Naive thymus-derived CD4-positive, alpha-beta T cell (primary cell): ENCODE measurements around the gene GALNT14. TPM values are rescaled to one million over a fixed set of nuclear protein-coding genes. Genes with fewer than 3 reads are reported as not detected.
A peak's percentile ranks its signal among the peaks of the same experiment; 100 is the strongest.

Experiments
- ATAC-seq: fragments of 150-1000 bp; cut with Tn5 transposase; 2 replicates; pipeline ENCODE4 v1.10.0; 2021; ENCODE audit warnings: mild to moderate bottlenecking, moderate library complexity
- CTCF ChIA-PET: fragments of 350-600 bp; sonication (Branson Sonifier 250); formaldehyde crosslinking; loops from one replicate; lab custom pipeline; 2021; ENCODE audit warnings: antibody characterized with exemption; lab: Charles Lee
- POLR2A ChIA-PET: fragments of 350-600 bp; sonication (Branson Sonifier 250); formaldehyde crosslinking; loops from one replicate; lab custom pipeline; 2021; ENCODE audit warnings: antibody characterized with exemption, inconsistent platforms; lab: Charles Lee
- DNase-seq, 9 donors: peaks; one replicate each; pipeline versions ENCODE4 v3.0.0 to v3.0.0-alpha.2; 2020 to 2022; ENCODE audit warnings: mixed read lengths in 1 of 9
- H3K27ac ChIP-seq: one replicate; pipeline ENCODE4 v1.7.0; 2013; ENCODE audit warnings: mild to moderate bottlenecking, low read depth, low read length, moderate library complexity
- H3K27me3 ChIP-seq, 2 donors: one replicate each; pipeline ENCODE4 v1.7.0; 2013; ENCODE audit warnings: low read length in 2 of 2, mild to moderate bottlenecking in 2 of 2, moderate library complexity in 2 of 2; ENCODE audit not compliant: control insufficient read depth in 2 of 2, insufficient read depth in 2 of 2
- H3K36me3 ChIP-seq, 3 experiments: 1 replicate in 2 of 3; 2 replicates in 1 of 3; pipeline ENCODE4 v1.7.0; 2013; ENCODE audit warnings: low read length in 3 of 3, mild to moderate bottlenecking in 3 of 3, moderate library complexity in 1 of 3; ENCODE audit not compliant: insufficient read depth in 3 of 3, control insufficient read depth in 2 of 3
- H3K4me1 ChIP-seq, 2 donors: one replicate each; pipeline ENCODE4 v1.7.0; 2013; ENCODE audit warnings: low read length in 2 of 2, mild to moderate bottlenecking in 2 of 2, moderate library complexity in 1 of 2; ENCODE audit not compliant: control insufficient read depth in 2 of 2, insufficient read depth in 2 of 2
- H3K4me3 ChIP-seq: 2 replicates; pipeline ENCODE4 v1.7.0; 2013; ENCODE audit warnings: mild to moderate bottlenecking, low read length
- H3K9me3 ChIP-seq, 3 experiments: 1 replicate in 2 of 3; 2 replicates in 1 of 3; pipeline ENCODE4 v1.7.0; 2013; ENCODE audit warnings: low read length in 3 of 3; ENCODE audit not compliant: control insufficient read depth in 2 of 3
- H3K27ac Mint-ChIP-seq, 9 donors: one replicate each; pipeline ENCODE4 v1.8.0; 2020 to 2022; ENCODE audit warnings: mixed read lengths in 9 of 9, mild to moderate bottlenecking in 8 of 9, moderate library complexity in 5 of 9, inconsistent platforms in 2 of 9
- H3K27me3 Mint-ChIP-seq, 5 donors: one replicate each; pipeline ENCODE4 v1.8.0; 2021 to 2022; ENCODE audit warnings: mixed read lengths in 5 of 5, mild to moderate bottlenecking in 1 of 5
- H3K36me3 Mint-ChIP-seq, 5 donors: one replicate each; pipeline ENCODE4 v1.8.0; 2020 to 2022; ENCODE audit warnings: mixed read lengths in 5 of 5, mild to moderate bottlenecking in 3 of 5, inconsistent platforms in 1 of 5
- H3K4me1 Mint-ChIP-seq, 7 donors: one replicate each; pipeline ENCODE4 v1.8.0; 2020 to 2022; ENCODE audit warnings: mixed read lengths in 7 of 7, mild to moderate bottlenecking in 3 of 7, inconsistent platforms in 1 of 7
- H3K4me3 Mint-ChIP-seq, 10 donors: one replicate each; pipeline ENCODE4 v1.8.0; 2020 to 2022; ENCODE audit warnings: mild to moderate bottlenecking in 10 of 10, mixed read lengths in 10 of 10, moderate library complexity in 6 of 10, inconsistent platforms in 2 of 10
- H3K9me3 Mint-ChIP-seq, 11 donors: one replicate each; pipeline ENCODE4 v1.8.0; 2020 to 2022; ENCODE audit warnings: mixed read lengths in 11 of 11, mild to moderate bottlenecking in 4 of 11, inconsistent platforms in 1 of 11, moderate library complexity in 1 of 11
- intact Hi-C, 2 donors: fragments of 100-400 bp; cut with micrococcal nuclease; formaldehyde crosslinking; loops; one replicate each; pipeline ENCODE4 v1.15.1; 2023
- polyA plus RNA-seq, 2 donors: library from polyadenylated mRNA; unstranded; fragments of 300-500 nt; fragmentation: Illumina TruSeq; gene quantifications; one replicate each; pipeline ENCODE4 v1.2.3, GENCODE V29; 2021
- total RNA-seq, 6 experiments: library from RNA in 5 of 6; stranded (reverse) in 5 of 6; gene quantifications; 1 replicate in 5 of 6; 2 replicates in 1 of 6; pipeline ENCODE4 v1.2.3 and lab custom pipeline; 2021 to 2026

Gene GALNT14
- total and polyA plus RNA-seq, 7 experiments from 2014 or later: 0.64 to 1.1 TPM; not detected in 5

GRCh38 chr2:31078011-31078410 lies 60.2 kb downstream of the GALNT14 start:
- intact Hi-C loops: no loop called here
- Histone ChIP-seq H3K9me3 (no peaks in the 10 kb centered on the region), H3K27ac (no peak overlapping the region), H3K4me3 (no peak overlapping the region), H3K4me1 (no peaks in the 10 kb centered on the region), H3K36me3 (no peaks in the 10 kb centered on the region), H3K27me3 (no peaks in the 10 kb centered on the region)
- DNase-seq (no peak), ATAC-seq (no peak)
- H3K4me1 Mint-ChIP-seq: no peaks in the 10 kb centered on the region
- H3K36me3 Mint-ChIP-seq: no peaks in the 10 kb centered on the region
- H3K27me3 Mint-ChIP-seq: peaks cover 0 to 10% (median 4%) of the 10 kb centered on the region in 5 donors
- H3K9me3 Mint-ChIP-seq: no peaks in the 10 kb centered on the region
- POLR2A ChIA-PET: no interaction called here
- no peak overlapping the region for H3K27ac Mint-ChIP-seq
- CTCF ChIA-PET: no interaction called here
- no peak overlapping the region for H3K4me3 Mint-ChIP-seq

- DNase-seq (no peak), ATAC-seq (no peak)
- ChIA-PET POLR2A (no interaction called here), CTCF (no interaction called here)
- Histone ChIP-seq H3K4me1 (no peaks in the 10 kb centered on the region), H3K4me3 (no peak overlapping the region), H3K36me3 (no peaks in the 10 kb centered on the region), H3K27ac (no peak overlapping the region), H3K27me3 (no peaks in the 10 kb centered on the region), H3K9me3 (no peaks in the 10 kb centered on the region)
- Mint-ChIP-seq H3K9me3 (no peaks in the 10 kb centered on the region), H3K4me1 (peaks cover 0 to 2% (median 0%) of the 10 kb centered on the region in 7 donors), H3K4me3 (no peak overlapping the region), H3K27me3 (peaks cover 2 to 10% (median 4%) of the 10 kb centered on the region in 5 donors), H3K27ac (no peak overlapping the region), H3K36me3 (no peaks in the 10 kb centered on the region)
- intact Hi-C loops: no loop called here
Measured at GRCh38 chr2:31075941-31076590, 62.2 kb downstream of the GALNT14 start.

DNA sequence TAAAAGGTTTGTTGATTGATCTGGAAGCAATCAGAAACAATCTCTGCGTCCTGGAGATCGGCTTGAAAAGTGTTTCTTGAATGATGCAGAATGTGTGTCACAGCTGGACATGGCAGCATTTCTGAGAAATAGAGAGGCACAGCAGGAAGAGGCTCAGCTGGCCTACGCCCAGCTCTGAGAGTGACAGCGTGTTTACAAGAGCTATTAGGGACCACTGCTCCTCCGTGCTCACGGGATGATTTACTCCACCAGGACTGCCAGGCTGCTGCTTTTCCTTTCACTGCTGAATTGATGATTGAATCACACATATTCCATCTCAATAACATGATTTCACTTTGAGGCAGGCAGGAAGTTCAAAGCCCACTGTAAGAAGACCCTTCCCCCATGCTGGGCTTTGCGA lies 62.8 kb downstream of the GALNT14 start:
- Histone ChIP-seq H3K27me3 (no peaks in the 10 kb centered on the region), H3K4me1 (no peaks in the 10 kb centered on the region), H3K9me3 (no peaks in the 10 kb centered on the region), H3K36me3 (no peaks in the 10 kb centered on the region), H3K27ac (no peak overlapping the region), H3K4me3 (no peak overlapping the region)
- ATAC-seq: no peak
- no peaks in the 10 kb centered on the region for H3K36me3 Mint-ChIP-seq
- no peak overlapping the region for H3K4me3 Mint-ChIP-seq
- intact Hi-C loops: no loop called here
- ChIA-PET CTCF (no interaction called here), POLR2A (no interaction called here)
- H3K4me1 Mint-ChIP-seq: peaks cover 0 to 2% (median 0%) of the 10 kb centered on the region in 7 donors
- no peak overlapping the region for H3K27ac Mint-ChIP-seq
- no peaks in the 10 kb centered on the region for H3K9me3 Mint-ChIP-seq
- no peak for DNase-seq
- H3K27me3 Mint-ChIP-seq: peaks cover 2 to 4% (median 4%) of the 10 kb centered on the region in 5 donors

DNA sequence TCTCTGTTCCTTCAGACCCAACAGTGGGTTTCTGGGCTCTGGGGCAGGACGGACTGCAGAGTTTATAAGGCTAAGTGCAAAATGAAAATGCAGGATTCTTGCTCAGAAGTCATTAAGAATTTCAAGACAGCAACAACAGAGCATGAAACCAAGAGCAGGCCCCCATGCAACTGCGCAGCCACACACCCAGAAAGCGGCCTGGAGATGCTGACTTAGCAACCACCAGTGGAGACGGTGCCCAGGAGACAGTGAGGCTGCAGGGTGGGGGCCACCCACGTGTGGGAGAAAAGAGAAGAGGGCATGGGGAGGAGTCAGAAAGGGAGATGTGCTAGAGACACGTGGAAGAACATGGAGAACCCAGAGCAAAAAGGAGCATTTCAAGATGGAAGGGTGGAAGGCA lies 66.5 kb downstream of the GALNT14 start:
- ATAC-seq (no peak), DNase-seq (no peak)
- Histone ChIP-seq H3K9me3 (no peaks in the 10 kb centered on the region), H3K4me3 (no peak overlapping the region), H3K27ac (no peak overlapping the region), H3K4me1 (no peaks in the 10 kb centered on the region), H3K27me3 (no peaks in the 10 kb centered on the region), H3K36me3 (no peaks in the 10 kb centered on the region)
- H3K27ac Mint-ChIP-seq: no peak overlapping the region
- intact Hi-C loops: no loop called here
- ChIA-PET CTCF (no interaction called here), POLR2A (no interaction called here)
- peaks cover 0 to 4% (median 0%) of the 10 kb centered on the region in 5 donors for H3K27me3 Mint-ChIP-seq
- H3K4me3 Mint-ChIP-seq: no peak overlapping the region
- H3K4me1 Mint-ChIP-seq: peaks cover 0 to 2% (median 0%) of the 10 kb centered on the region in 7 donors
- no peaks in the 10 kb centered on the region for H3K9me3 Mint-ChIP-seq
- H3K36me3 Mint-ChIP-seq: no peaks in the 10 kb centered on the region

DNA sequence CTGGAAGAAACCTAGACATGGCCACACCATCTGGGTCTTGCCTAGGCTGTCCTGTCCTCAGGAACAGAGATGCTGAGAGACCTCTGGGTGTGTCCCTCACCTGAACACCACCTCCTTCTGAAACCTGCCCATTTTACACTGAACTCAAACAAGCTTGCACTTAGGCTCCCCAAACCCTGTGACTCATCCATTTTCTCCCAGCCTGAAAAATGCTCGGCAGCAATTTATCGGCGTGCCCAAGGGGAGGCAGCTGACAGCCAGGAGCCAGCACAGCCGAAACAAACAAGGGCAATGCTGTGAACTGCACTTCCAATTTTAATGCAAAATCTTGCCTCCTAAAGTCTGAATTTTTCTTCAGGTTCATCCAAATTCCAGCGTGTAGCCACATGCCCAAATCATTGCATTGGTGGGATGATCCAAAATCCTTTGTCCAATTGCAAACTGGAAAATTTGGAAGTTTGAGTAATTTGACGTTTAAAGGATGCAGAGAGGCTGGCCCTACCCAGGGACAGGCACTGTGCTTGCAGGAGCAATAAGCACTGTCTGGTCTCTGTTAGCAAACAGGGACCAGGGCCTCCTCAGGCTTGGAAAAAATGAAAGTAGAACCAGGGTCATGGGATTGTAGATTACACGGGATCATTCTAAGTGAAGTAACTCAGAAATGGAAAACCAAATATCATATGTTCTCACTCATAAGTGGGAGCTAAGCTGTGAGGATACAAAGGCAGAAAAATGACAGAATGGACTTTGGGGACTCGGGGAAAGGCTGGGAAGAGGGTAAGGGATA lies 67.7 kb downstream of the GALNT14 start:
- H3K36me3 Mint-ChIP-seq: no peaks in the 10 kb centered on the region
- Histone ChIP-seq H3K4me1 (no peaks in the 10 kb centered on the region), H3K27ac (no peak overlapping the region), H3K27me3 (no peaks in the 10 kb centered on the region), H3K9me3 (no peaks in the 10 kb centered on the region), H3K4me3 (no peak overlapping the region), H3K36me3 (no peaks in the 10 kb centered on the region)
- no peaks in the 10 kb centered on the region for H3K9me3 Mint-ChIP-seq
- H3K4me3 Mint-ChIP-seq: no peak overlapping the region
- POLR2A ChIA-PET: no interaction called here
- intact Hi-C loops: no loop called here
- no peak for ATAC-seq
- peaks cover 0 to 4% (median 0%) of the 10 kb centered on the region in 5 donors for H3K27me3 Mint-ChIP-seq
- peaks cover 0 to 2% (median 0%) of the 10 kb centered on the region in 7 donors for H3K4me1 Mint-ChIP-seq
- DNase-seq: no peak
- CTCF ChIA-PET: no interaction called here
- no peak overlapping the region for H3K27ac Mint-ChIP-seq

DNA sequence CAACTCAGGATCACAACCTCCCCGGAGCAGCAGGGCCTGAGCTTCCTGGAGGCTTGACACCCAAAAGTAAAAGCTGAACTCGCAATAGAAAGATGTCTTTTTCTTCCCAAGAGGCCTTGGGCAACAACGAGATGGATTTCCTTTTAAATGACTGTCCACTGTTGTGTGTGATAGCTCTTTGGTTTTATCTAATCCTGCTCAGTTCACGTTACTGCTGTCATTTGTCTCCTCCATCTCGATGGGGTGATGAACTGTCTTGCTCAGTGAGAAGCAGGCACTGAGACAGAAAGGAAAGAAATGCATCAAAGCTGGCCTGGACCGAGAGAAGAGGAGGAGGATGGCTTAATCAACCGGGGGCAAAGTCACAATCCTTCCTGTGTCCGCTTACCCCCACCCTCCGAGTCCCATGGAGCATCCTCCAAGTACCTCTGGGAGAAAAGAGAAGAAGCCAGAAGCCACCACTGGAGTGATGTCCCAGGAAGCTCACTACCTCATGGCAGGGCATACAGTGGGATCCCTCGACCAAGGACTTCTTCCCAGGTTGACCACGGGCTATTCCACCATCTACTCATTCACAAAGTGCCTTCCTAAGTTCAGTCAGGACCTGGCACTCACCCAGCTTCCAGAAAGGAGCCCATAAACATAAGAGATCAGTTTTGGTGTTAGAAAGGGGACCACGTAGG lies 68.5 kb downstream of the GALNT14 start:
- H3K9me3 ChIP-seq: no peaks in the 10 kb centered on the region
- no peaks in the 10 kb centered on the region for H3K4me1 ChIP-seq
- no peak overlapping the region for H3K4me3 ChIP-seq
- DNase-seq (no peak), ATAC-seq (no peak)
- POLR2A ChIA-PET: no interaction called here
- no peaks in the 10 kb centered on the region for H3K9me3 Mint-ChIP-seq
- H3K36me3 ChIP-seq: no peaks in the 10 kb centered on the region
- no peaks in the 10 kb centered on the region for H3K27me3 ChIP-seq
- peak overlapping the region in 1 of 9 donors; percentile 27 for H3K27ac Mint-ChIP-seq
- CTCF ChIA-PET: no interaction called here
- intact Hi-C loops: no loop called here
- H3K36me3 Mint-ChIP-seq: no peaks in the 10 kb centered on the region
- H3K4me3 Mint-ChIP-seq: no peak overlapping the region
- H3K27me3 Mint-ChIP-seq: peaks cover 0 to 8% (median 0%) of the 10 kb centered on the region in 5 donors
- H3K4me1 Mint-ChIP-seq: peaks cover 0 to 2% (median 0%) of the 10 kb centered on the region in 7 donors
- no peak overlapping the region for H3K27ac ChIP-seq
